Left ventricle myocardium inferior (tissue), 1 donor: ENCODE measurements around the gene JDP2. TPM values are rescaled to one million over a fixed set of nuclear protein-coding genes. Genes with fewer than 3 reads are reported as not detected.

Source experiments
- DNase-seq: peaks from one replicate; pipeline ENCODE4 v3.0.0-alpha.2; 2020
- H3K27ac ChIP-seq: fragments of 200-600 bp; replicated peaks from 2 replicates; pipeline ENCODE4 v1.8.0; 2021
- H3K27me3 ChIP-seq: fragments of 200-600 bp; 2 replicates; pipeline ENCODE4 v1.8.0; 2021; ENCODE audit warnings: low read depth
- H3K36me3 ChIP-seq: fragments of 200-600 bp; 2 replicates; pipeline ENCODE4 v1.8.0; 2021
- H3K4me1 ChIP-seq: fragments of 200-600 bp; 2 replicates; pipeline ENCODE4 v1.8.0; 2021
- H3K4me3 ChIP-seq: fragments of 200-600 bp; 2 replicates; pipeline ENCODE4 v1.8.0; 2021; ENCODE audit warnings: mild to moderate bottlenecking, moderate library complexity
- H3K9me3 ChIP-seq: fragments of 200-600 bp; replicated peaks from 2 replicates; pipeline ENCODE4 v1.8.0; 2021
- CTCF ChIP-seq: fragments of 200-600 bp; IDR thresholded peaks from 2 replicates; pipeline ENCODE4 v1.8.0; 2021; ENCODE audit warnings: antibody characterized with exemption, mild to moderate bottlenecking, borderline replicate concordance
- intact Hi-C: fragments of 100-400 bp; cut with micrococcal nuclease; formaldehyde crosslinking; loops from one replicate; pipeline ENCODE4 v1.11.0; 2022
- total RNA-seq: library from RNA; stranded (reverse); fragmentation: NEBNext Ultra II Directional; extraction: Animal tissue kit (Norgen Biotek cat#: 25700); gene quantifications from one replicate; pipeline ENCODE4 v1.2.1, GENCODE V29; 2021
- donor health status: DM: no; HTN: yes; CAD: no; lungs with severe emphysema.

Gene JDP2
- total RNA-seq, 1 donor from 2014 or later = 21.9 TPM

GRCh38 chr14:75429562-75429961 lies 1.7 kb downstream of the JDP2 start:
- DNase-seq = no peak
- peaks cover 85% of the 10 kb centered on the region for H3K4me1 ChIP-seq
- peak overlapping the region; percentile 96 for H3K27ac ChIP-seq
- peaks cover 27% of the 10 kb centered on the region for H3K36me3 ChIP-seq
- peaks cover 3% of the 10 kb centered on the region for H3K9me3 ChIP-seq
- peak overlapping the region; percentile 84 for H3K4me3 ChIP-seq
- H3K27me3 ChIP-seq = no peaks in the 10 kb centered on the region
- no peak for TF ChIP-seq CTCF
- intact Hi-C loops = no loop called here

- H3K36me3 ChIP-seq = peaks cover 33% of the 10 kb centered on the region
- peak overlapping the region; percentile 96 for H3K27ac ChIP-seq
- intact Hi-C loops = no loop called here
- H3K9me3 ChIP-seq = no peaks in the 10 kb centered on the region
- H3K4me1 ChIP-seq = peaks cover 87% of the 10 kb centered on the region
- no peaks in the 10 kb centered on the region for H3K27me3 ChIP-seq
- no peak for TF ChIP-seq CTCF
- H3K4me3 ChIP-seq = peak overlapping the region; percentile 84
- no peak for DNase-seq
Observed at GRCh38 chr14:75430116-75430515, 2.3 kb downstream of the JDP2 start.

- Histone ChIP-seq H3K4me3 (peak overlapping the region; percentile 84), H3K27ac (peak overlapping the region; percentile 96), H3K4me1 (peaks cover 87% of the 10 kb centered on the region), H3K9me3 (no peaks in the 10 kb centered on the region), H3K36me3 (peaks cover 37% of the 10 kb centered on the region), H3K27me3 (no peaks in the 10 kb centered on the region)
- peak; percentile 38 for DNase-seq
- intact Hi-C loops = no loop called here
- no peak for TF ChIP-seq CTCF
Observed at GRCh38 chr14:75430526-75430925, 2.7 kb downstream of the JDP2 start.

DNA sequence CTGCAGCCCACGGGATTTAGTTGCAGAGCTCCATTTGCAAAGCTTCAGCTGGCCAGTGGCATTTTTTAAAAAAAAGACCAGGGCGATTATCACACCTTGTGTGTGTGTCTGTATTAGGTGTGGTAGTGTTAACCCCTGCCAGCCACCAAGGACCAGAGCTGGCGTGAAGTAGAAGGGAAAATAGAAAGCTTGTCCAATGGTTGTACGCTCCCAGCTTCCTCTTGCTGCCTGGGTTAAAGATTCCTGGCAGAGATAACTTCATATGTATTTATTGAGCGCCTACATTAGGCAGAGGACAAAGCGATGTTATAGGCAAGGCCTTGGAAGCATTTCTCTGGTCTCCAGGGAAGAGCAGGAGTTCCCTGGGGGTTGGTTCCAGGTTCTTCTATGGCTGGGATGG lies 3.2 kb downstream of the JDP2 start:
- Histone ChIP-seq H3K27ac (peak overlapping the region; percentile 96), H3K27me3 (no peaks in the 10 kb centered on the region), H3K4me1 (peaks cover 87% of the 10 kb centered on the region), H3K4me3 (peak overlapping the region; percentile 84), H3K36me3 (peaks cover 42% of the 10 kb centered on the region), H3K9me3 (no peaks in the 10 kb centered on the region)
- no peak for DNase-seq
- TF ChIP-seq CTCF = no peak
- intact Hi-C loops = no loop called here

GRCh38 chr14:75431827-75432226 lies 4.0 kb downstream of the JDP2 start:
- DNase-seq = no peak
- Histone ChIP-seq H3K36me3 (peaks cover 46% of the 10 kb centered on the region), H3K9me3 (no peaks in the 10 kb centered on the region), H3K27ac (peak overlapping the region; percentile 96), H3K4me1 (peaks cover 88% of the 10 kb centered on the region), H3K27me3 (no peaks in the 10 kb centered on the region), H3K4me3 (no peak overlapping the region)
- intact Hi-C loops = no loop called here
- TF ChIP-seq CTCF = no peak

DNA sequence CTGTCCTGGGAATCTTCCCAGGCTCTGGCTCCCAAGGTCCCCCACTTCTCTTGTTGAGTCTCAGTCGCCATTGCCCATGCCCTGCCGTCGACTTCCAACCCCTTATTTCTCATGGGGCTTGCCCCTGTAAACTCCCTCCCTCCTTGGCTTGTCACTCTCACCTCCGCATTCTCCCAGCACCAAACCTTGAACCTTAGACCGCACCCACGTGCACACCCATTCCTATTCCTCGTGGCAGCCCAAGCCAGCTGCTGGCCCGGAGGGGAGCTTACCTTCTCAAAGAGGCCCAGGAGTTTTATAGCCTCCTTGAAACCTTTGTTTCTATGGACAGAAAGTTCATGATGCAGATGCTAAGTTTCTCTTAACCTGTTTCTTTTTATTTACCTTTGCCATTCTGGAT lies 4.6 kb downstream of the JDP2 start:
- H3K4me3 ChIP-seq = no peak overlapping the region
- peaks cover 90% of the 10 kb centered on the region for H3K4me1 ChIP-seq
- no peak for DNase-seq
- intact Hi-C loops = no loop called here
- no peaks in the 10 kb centered on the region for H3K27me3 ChIP-seq
- H3K9me3 ChIP-seq = no peaks in the 10 kb centered on the region
- no peak for TF ChIP-seq CTCF
- H3K27ac ChIP-seq = no peak overlapping the region
- peaks cover 49% of the 10 kb centered on the region for H3K36me3 ChIP-seq
